ENCODE data around the gene MFAP3L.

MFAP3L gene

DNA sequence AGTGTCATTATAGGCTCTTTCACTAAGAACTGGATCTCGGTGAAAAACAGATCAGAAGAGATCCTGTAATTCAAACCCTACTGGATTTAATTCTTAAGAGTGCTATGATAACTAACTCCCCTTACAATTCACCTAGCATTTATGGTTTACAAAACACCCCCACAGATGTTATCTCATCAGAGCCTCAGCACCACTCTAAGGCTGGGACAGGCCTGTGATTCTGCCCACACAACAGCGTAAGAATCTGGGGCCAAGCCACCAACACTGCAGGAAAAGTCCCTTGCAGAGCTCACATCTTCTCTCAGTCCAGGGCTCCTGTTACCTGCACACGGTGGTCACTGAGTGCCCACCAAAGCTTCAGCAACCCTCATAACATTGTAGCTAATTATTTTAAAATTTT is 8.9 kb downstream of the MFAP3L start:
- no peak for DNase-seq (ENCODE audit: low spot score)

DNA sequence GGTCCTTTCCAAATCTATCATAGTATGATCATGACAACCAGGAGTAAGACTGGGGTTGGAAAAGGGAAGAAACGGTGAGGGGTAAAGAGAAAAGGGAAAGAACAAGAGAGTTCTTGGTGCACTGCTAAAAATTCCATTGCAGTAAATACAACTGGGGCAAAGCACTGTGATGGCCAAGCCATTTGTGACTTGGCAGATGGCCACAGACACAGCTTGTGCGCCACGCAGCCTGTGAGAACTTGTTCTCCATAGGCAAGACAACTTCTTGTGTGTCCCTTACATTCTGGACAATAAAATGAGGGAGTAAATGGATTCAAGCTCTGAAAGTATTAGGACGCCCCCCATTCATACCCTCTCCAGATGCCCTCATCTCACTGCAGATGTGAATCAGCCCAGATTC is 10.9 kb downstream of the MFAP3L start:
- no peak for DNase-seq (ENCODE audit: low spot score)

DNA sequence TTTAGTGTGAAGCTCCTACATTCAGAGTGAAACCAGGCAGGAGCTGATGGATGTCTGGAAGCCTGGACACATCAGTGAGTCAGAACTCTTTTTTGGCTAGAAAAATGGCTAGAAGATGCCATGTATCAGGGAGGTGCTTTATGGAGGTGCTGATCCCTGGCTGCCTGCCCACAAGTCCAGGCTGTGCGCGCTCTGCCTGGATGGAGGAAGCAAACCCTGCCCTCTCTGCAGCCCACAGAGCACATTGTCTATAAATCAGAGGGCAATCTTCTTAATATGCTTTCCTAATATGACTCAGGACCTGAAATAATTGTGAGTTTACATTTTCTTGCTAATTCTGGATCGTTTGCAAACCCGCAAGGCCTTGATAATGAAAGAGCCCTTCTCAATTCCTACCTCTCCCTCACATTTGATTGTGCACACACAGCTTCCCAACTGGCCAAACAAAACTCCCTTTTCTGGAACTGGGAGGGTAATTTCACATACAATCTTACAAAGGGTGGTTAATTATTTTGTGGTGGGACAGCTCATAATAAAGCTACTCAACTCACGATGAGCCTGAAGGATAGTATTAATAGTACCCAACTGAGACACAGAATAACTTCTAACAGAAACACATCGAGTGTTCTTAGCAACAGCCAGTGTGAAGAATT is 11.7 kb downstream of the MFAP3L start:
- peak; percentile 53 for DNase-seq (ENCODE audit: low spot score)

DNA sequence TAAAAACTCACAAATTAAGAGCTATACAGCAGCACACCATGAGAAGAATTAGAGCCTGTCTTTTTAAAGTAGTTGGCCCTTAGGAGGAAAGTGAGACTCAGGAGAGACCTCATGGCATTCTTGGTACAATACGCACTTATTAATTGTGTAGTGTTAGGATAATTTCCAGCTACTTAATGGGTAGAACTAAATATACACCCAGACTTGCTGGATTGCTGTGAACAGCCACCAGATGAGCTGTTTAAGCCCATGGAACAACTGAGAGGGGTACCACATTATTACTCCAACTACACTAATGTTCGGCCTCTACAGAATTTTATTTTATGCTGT is 13.6 kb downstream of the MFAP3L start:
- DNase-seq (ENCODE audit: low spot score), result no peak

DNA sequence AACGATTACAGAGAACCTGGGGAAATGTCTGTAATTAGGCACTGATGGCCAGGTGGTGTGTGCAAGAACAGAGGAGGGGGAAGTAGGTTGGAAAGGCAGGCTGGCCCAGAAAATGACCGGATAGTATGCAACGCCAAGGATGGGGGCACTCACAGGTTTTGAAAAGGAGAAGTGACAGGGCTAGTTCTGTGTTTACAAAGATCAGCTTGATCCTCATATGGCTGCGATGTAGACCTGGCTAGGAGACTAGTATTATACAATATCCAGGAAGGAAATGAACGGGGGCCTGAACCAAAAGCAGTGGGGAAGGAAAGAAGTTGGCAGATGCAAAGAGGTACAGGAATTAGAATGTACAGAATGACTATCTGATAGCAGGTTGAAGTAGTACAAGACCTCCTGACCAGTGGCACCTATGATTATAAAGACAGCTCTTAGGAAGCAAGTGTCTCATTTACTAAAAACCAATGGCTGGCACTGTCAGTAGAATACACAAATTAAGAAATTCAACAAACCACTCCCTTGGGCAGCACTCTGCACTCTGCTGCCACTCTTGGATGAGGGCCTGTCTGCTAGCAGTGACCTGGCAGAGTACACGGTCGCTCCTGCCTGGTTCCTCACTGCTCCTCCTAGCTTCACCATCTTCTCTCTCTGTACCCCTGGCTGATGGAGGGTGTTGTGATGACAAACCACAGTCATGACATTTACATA is 14.1 kb downstream of the MFAP3L start:
- DNase-seq (ENCODE audit: low spot score), result no peak

DNA sequence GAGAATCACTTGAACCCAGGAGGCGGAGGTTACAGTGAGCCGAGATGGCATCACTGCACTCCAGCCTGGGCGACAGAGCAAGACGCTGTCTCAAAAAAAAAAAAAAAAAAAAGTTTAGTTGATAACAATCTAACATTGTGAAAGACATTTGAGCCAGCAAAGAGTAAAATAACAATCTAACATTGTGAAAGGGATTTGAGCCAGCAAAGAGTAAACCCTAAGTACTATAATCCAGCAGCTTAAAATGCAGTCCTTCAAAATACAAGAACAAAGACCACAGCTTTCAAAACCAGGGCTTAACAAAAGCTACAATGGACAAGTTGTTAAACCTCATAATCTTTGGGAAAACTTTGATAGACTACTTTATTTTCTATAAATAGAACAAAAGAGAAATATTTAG is 16.9 kb downstream of the MFAP3L start:
- no peak for DNase-seq (ENCODE audit: low spot score)

DNA sequence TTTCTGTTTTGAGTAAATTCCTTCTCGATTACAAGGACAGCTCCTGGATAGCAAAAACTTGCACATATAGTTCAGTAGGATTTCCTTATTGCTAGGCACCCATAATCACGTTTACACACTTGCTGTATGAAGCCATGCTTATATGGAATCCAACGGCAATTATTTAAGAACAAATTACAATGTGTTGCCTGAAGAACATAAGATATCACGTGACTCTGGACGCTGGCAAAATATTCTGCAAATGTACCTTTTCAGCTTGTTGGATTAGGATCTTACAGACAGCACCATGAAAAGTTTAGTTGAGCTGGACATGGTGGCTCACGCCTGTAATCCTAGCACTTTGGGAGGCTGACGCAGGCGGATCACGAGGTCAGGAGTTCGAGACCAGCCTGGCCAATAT is 17.4 kb downstream of the MFAP3L start:
- no peak for DNase-seq (ENCODE audit: low spot score)

DNA sequence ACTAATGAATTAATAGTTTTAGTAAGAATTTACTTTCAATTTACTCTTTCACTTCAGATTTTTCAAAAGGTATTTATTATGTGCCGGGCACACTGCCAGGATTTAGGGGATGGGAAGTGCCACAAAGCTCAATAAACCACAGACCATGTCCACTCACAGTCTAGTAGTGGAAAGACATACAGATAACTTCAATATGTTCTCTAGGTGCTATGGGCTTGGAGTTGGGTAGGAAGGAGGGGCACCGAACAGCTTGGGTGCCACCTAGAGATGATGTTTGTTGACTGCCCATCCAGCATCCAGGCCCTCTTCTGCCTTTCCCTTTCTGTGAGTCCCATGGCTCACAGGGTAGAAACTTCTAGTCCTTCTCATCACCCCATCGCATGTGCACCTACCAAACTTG is 17.8 kb downstream of the MFAP3L start:
- peak; percentile 26 for DNase-seq (ENCODE audit: low spot score)

DNA sequence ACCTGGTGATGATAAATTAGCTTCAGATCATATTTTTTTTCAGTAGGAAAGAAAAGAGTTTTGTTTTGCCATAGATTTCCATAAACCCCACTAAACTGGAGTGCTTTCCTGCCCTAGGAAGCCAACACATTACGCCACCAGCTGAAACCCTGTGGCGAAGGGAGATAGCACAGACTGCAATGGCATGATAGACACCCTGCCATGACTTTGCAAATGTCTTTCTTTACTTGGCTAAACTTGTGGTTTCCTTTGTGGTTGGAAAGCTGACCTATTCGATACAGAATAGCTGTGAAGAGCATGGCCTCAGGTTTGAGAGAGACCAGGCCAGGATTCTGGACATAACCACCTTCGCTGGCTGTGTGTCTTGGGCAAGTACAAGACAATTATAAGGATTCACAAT is 19.1 kb downstream of the MFAP3L start:
- peak; percentile 41 for DNase-seq (ENCODE audit: low spot score)

DNA sequence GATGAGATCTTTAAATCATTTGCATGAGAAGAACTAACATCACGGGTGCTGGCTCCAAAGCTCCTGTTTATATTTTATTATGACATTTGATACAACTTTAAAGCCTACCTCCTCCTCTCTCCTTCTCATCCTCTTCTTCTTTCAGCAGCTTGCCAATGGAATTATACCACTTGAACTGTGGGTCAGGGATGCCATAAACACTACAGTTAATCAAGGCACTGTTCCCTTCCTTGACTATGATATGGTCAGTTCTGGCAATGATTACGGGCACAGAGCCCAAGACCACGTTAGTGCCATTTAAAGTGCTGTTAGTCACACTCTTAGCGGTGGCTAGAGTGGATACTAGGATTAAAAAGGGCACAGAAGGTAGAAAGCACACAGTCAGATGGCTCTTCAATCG is 20.7 kb downstream of the MFAP3L start:
- DNase-seq (ENCODE audit: low spot score), result no peak

DNA sequence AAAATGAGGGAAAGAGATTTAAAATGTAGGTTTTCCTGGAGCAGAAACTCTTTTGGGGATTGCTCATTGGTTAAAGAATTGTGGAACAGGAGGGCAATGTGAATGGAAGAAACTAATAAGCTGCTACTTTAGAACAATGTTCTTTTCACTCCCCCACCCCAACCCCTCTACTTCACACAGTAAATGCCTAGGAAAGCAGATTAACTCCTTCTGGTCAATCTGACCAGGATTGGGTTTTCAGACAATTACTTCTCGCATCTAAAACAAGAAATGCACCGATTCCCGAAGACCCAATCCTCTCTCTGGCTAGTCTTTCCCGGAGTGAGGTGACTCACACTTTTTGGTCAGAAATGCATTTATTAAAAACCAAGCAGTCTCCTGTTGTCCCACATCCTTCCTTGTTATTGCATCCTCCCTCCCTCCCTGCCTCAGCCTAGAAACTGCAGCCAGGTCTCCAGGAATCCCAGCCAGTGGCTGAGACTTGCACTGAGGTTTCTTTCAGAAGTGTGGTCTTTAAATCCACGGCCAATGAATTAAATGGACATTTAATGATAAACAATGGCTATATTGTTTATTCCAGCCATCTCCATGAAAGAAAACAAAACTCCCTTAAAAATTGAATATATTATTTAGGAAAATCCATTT is 21.4 kb downstream of the MFAP3L start:
- peak; percentile 48 for DNase-seq (ENCODE audit: low spot score)

DNA sequence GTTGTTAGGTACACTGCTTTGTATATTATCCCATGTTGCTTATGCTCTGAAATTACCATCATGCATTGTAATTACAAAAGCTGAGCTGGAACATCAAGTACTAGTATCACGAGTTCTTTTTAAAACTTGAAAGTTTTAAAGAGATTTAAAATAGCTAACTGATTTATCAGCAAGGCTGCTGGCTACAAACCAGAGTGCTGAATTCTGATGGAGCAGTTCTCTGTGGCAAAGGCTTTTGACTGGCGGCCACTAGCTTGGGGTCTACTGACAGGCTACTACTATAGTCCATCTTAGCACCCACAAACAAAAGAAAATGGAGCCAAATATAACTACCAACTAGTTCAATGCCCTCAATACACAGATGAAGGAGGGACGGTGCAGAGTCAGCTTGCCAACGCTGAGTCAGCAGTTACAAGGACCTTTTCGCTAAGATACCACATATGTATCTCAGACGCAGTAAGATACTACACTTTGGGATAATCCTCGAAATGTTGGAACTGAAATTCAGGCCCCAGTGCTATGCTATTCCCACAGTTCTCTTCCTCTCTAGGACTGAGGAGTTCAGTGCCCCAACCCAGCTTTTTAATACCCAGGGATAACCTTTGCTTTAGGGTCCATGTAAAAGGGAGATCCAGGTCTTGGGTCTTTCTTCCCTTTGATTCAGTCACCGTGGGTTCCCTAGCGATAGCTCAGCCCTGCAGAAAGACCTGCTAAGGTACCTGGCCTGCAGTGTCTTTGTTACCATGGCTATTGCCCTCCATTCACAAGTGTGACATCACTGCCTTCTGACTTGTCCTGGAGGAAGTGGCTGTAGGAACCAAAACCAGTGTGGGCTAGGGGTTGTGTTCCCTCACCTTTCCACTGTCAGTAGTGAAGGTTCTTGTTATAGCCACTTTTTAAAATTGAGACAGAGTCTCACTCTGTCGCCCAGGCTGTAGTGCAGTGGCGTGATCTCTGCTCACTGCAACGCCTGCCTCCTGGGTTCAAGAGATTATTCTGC is 22.8 kb downstream of the MFAP3L start:
- DNase-seq (ENCODE audit: low spot score), result no peak

DNA sequence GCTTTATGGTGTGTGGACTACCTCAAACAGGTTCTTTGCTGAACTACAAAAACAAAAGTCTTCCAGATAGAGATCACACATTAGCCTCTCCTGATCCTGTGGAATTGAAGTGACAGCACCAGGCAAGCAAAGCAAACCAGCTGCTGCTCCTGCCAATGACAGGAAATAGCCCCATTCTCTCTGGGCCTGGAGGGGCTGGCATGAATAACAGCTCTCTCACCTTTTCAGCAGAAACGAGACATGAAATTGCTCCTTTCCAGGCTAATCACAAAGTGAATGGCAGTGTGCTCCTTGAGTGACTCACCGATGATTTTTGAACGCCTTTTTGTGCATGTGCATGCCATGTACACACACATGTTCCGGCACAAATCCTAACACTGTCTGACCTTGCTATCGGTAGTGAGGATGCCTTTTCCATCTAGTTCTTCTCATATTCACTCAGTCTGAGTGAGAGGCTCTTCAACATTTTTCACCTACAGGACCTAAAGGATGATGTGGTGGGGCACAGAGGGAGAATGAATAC is 24.4 kb downstream of the MFAP3L start:
- no peak for DNase-seq (ENCODE audit: low spot score)

DNA sequence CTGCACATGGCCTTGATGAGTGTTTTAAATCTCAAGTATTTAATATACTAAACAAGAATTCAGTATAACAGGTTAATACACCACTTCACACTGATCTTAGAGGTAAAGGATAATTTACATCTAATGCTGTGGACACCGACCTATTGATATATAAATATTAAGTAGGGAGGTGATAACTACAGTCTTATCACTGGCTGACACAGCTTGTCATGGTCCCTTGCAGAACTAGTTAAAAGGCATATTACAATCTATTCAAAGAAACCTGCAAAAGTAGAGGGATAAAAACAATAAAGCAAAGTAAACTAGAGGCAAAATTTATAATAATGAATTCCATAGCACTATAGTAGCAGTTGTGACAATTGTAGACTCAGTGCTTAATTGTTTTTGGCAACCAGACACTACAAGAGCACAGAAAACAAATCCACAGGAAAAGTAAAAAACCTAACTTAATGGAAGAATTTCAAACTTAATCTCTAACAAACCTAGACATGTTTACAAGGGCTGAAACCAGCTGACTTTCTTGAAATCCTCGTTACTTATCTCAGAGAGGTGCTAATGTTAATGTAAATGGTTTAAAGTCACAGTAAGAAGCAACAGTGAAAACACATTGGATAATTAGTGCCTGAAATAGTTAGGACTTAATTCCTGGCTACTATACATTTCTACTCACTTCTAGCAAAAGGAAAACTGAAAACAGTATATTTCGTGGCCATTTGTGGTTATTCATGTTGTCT is 25.0 kb downstream of the MFAP3L start:
- DNase-seq (ENCODE audit: low spot score), result no peak

DNA sequence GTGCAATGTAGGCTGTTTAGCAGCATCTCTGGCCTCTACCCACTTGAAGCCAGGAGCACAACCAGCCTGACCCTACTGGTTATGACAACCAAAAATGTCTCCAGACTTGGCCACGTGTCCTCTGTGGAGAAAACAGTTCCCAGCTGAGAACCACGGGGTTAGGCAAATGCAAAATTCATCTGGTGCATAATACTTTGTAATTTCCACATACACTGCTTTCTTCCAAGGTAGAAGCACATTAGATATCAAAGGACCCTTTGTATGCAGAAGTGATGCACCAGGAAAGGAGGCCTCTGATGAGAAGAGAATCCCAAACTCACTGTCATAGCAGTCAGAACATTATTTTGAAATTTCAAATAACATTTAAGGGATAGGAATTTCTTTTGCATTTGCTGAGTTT is 26.3 kb downstream of the MFAP3L start:
- no peak for DNase-seq (ENCODE audit: low spot score)

DNA sequence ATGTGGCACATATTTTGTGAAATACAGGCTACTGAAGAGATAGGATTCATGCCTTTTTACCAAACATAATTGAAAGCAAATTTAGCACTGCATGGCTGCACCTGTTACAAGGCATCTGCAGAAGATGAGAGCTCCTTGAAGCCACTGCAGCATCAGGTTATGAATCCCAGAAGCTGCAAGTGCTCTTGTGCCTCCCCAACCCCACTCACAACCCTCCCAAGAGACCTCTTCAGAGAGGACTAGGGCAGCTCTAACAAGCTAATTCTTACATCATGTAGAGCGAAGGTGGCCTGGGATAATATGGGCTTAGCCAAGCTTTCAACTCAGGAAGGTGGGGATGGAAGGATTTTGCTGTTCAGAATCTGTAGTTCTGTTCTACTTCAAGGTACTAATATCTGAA is 27.2 kb downstream of the MFAP3L start:
- no peak for DNase-seq (ENCODE audit: low spot score)

DNA sequence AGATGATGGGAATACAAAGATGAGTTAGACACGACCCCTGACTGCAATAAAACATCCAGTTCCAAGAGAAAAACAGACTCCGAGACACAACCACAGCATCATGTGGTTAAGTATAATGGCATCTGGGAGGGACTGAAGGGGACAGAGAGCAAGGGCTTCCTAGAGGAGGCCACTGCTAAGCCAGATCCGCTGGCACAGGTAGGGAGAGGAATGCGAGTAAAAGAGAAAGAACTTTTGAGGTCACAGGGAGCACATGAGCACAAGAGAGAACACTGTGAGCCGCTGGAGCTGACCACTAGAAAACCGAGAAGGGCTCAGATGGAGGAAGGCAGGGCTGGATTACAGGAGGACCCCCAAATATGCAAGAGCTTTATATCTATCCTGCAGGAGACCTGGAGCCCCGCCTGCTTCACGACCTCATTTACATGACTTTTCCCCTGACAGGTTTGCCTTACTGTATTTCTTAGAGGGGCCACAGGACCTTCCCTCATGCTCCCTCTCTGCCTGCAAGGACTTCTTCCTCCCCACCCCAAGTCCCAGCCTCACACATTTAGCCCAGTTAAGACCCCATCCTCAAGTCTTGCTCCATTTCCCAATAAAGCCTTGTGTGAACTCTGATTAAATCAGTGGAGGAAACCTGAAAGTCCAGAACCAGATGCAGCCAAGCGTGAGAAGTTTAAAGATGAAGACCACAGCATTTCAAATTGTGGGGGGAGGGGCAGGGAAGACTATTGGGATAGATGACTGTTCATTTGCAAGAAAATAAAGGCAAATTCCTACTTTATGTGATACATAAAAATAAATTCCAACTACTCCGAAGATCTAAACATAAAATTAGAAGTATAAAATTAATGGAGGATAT is 29.6 kb downstream of the MFAP3L start:
- no peak for DNase-seq (ENCODE audit: low spot score)

DNA sequence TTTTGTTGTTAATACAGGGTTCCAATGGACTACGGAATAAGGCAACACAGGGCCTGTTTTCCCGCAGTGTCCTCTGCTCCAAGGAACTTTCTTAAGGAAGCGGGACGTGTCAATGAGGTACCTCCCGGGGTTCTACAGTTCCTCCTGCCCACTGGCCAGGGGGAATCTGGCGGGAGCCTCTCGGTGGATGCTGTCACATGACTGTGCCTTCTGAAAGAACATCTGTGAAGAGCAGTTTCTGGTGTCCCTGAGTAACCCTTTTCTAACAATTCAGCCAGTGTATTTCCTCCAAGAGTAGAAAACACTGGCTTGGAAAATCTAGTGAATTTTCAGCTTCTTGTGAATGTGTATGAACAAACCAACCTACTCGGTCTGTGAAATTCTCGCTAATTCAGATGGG is 32.7 kb downstream of the MFAP3L start:
- DNase-seq (ENCODE audit: low spot score), result no peak

DNA sequence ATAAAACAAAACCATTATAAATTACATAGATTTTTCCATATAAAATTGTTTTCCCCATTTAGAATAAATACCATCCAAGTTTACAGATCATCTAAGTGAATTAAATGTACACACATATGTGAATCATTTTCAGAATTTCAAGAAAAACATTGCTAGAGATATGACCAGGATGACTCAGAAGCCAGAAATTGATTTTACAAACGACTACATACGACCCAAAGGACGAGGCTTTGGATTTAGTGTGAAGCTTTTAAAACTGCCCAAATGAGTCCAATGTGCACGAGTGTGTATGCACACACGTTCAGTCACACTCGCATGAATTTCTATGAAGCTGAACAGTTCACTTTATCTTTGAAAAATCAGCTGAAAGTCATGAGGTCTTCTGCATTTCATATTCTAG is 37.9 kb downstream of the MFAP3L start:
- DNase-seq (ENCODE audit: low spot score), result no peak

Data from kidney tubule cell (primary cell).